SKM-1 (cell line): ENCODE measurements around the gene RIN2.
A peak's percentile ranks its signal among the peaks of the same experiment; 100 is the strongest.
"Not testable (repeated sequence)": the region's sequence is repeated elsewhere in the genome, so short reads cannot be mapped to it uniquely, and the experiment has no call there.

Experiments
- DNase-seq: peaks from one replicate; lab custom pipeline; 2025; ENCODE audit not compliant: unreplicated experiment; lab: John Stamatoyannopoulos, UW

Gene RIN2

DNA sequence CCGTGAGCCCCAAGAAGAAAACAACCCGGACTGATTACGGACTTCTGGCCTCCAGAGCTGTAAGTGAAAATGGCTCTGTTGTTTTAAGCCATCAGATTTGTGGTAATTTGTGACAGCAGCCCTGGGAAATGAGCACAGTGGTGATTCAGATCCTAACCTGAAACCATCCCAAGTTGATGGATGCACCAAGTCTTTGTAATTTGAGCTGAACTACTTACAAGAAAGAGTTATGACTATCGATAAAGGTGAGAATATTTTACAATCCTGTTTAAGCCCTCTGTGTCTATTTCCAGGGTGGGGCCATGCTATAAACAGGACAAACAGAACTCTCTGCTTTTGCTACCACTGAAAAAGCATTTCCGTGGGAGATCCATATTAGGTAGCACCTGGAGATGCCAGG, 19.1 kb upstream of the RIN2 start:
- no peak for DNase-seq

DNA sequence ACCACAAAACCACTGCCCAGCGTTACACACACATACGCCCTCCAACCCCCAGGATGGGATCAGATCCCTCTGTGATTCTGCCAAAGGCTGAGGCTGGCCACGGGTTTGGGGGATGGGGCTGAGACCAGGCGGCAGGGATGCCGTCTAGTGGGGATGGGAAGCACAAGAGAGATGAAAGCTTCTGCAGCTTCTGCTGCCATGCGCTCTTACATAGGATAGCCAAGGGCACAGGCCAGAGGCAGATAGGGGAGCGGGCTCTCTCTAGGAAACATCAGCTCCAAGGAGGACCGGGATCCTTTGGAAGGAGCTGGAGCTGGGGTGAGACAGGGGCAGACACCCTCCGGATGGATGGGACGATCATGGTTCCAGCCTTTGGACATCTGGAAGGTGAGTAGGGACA, 18.7 kb upstream of the RIN2 start:
- DNase-seq, result no peak

DNA sequence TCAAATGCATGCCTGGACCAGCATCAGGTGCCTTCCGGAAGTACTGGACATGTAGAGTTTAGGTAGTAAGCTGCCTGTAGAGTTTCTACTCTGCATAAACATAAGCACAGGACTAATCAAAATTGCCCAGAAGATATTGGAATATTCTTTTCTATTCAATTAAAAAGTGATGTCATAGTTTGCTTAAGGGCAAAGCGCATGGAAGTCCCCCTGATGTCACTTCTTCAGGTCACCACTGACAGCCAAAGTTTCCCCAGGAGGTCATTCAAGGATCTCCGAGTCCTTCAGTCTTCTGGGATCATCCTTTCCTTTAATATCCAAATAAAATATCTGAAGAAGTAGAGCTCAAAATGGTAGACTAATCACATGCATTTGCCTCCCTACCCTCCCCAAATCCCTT, 17.5 kb upstream of the RIN2 start:
- no peak for DNase-seq

DNA sequence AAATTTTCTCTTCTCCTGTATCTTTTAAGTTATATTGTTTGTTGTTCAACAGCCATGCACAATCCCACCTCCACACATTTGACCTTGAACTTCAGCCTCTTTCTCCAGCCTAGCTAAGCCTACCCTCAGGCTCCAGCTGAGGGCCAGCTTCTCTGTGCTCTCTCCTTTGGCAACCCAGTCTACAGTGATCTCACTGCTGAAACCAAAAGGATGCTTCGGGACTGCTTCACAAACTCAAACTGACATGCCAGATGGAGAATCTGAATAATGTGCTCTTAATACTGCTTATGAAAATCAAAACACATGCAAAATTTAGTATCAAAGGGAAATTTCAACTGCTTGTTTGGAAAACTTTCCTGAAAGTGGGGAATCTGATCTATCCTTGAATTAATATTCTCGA, 16.1 kb upstream of the RIN2 start:
- DNase-seq, result no peak

DNA sequence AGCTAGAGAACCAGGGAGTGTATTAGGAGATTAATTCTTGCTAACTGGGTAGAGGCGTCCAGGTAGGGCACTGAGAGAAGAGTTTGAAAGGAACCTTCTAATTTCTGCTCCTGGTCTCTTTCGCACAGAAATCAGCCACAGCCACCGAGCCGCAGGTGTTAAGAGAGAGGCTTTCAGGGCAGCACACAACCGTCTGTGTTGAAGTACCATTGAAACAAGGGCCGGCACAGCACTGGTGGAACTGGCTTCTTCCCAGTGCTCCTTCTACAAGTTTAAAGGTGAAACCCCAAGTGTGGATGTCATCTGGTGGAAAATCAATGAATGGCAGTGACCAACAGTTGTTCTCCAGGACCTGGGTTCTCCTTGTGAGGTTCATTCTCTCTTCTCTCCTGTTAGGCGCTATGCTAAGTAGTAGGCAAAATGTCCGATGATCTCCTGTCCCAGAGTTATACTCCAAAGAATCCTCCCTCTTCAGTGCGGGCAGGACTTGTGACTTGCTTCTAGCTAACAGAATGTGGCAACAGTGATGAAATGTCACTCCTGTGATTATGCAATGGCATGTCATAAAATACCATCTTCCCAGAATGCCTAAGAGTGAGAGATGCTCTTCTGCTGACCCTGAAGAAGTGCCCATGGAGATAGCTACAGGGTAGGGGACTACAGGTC, 15.0 kb upstream of the RIN2 start:
- no peak for DNase-seq

DNA sequence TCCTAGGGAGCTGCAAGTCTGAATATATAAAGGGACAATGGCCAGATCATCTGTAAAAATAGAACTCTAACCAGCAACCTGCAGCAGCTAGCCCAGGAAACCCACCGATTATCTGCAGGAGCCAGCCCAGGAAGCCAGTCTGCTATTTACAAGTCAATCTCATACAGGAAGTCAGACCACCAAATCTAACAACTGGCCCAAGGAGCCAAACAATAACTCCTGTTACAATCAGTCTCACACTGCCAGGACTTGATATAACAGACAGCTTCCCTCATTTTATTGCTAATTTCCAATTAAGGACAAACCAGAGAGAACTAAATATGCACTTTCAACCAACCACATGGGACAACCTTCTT, 14.4 kb upstream of the RIN2 start:
- no peak for DNase-seq

DNA sequence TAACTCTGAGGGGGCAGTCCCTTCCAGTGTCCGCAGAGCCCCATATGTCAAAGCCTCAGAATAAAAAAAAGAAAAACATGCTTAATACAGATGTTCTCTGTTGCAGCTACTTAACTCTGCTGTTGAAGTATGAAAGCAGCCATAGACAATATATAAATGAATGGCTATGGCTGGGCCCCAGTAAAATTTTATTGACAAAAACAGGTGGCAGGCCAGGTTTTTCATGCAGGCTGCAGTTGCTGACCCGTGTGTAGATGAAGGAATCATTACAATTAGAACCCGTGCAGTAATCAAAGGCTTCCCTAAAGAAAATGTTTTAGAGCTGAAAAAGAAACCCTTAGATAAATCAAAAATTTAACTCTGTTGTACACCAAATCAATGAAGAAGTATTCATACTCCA, 13.0 kb upstream of the RIN2 start:
- DNase-seq, result no peak

DNA sequence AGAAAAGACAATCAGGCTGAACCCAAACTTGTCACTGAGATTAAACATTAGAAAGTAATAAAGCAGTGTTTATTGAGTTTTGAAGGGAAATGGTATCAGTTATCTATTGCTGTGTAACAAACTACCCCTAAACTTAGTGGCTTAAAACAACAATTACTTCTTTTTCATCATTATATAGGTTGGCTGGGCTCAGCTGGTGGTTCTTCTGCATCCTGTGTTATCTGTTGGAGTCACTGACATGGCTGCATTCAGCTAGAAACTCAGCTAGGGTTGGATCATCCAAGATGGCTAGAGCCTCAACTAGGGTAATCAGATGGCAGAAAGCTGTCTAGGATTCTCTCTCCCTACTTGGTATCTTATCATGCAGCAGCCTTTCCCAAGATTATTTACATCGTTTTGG, 12.5 kb upstream of the RIN2 start:
- no peak for DNase-seq

DNA sequence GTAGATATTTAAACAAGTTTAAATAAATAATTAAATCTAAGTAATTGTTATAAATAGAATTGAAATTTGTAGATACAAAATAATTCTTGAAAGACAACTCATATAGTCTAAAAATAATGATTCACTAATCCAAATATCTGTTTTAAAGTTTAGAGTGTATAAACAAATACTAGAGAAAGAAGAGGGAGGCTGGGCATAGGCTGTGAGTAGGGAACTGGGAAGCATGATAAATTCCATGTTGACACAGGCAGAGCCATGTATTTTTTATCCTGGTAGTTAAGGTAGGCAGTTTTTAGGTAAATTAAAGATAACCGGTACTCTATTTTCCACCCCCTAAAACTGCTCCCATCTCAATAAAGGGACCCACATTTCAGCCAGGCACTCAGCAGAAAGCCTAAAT, 11.7 kb upstream of the RIN2 start:
- DNase-seq, result no peak

DNA sequence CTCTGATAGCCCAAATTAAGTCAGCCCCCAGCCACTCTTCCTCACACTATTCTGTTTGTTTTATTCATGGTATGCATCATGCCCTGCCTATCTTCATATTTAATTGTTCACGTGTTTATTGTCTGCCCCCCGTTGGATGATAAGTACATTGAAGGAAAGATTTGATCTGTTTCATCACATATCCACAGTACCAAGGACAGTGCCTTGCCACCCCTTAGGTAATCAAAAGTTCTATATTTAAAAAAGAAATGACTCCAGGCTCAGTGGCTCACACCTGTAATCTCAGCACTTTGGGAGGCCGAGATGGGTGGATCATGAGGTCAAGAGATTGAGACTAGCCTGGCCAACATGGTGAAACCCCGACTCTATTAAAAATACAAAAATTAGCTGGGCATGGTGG, 10.2 kb upstream of the RIN2 start:
- DNase-seq, result no peak

DNA sequence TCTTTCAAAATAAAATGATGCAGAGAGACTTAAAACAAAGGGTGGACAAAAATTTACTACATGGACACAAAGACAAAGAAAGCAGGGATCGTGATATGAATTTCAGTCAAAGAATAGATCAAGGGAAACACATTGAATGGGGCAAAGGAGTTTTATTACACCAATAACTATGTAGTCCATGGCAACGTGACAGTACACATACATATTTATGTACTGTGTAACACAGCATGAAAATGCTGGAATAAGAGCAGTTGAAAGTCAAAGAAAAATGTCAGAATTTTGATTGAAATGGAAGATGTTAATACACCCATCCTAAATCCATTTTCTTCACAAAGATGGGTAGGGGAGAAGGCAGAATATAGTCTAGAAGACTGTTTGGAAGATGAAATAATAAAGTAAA, 9.4 kb upstream of the RIN2 start:
- no peak for DNase-seq

DNA sequence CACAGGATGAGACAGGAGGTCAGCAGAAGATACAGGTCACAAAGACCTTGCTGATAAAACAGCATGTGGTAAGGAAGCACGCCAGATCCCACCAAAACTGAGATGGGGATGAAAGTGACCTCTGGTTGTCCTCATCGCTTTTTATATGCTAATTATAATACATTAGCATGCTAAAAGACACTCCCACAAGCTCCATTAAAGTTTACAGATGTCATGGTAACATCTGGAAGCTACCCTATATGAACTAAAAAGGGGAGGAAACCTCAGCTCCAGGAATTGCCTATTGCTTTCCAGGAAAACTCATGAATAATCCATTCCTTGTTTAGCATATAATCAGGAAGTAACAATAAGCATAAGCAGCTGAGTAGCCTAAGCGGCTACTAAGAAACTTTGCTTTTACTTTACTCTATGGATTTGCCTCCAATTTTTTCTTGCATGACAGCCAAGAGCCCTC, 8.4 kb upstream of the RIN2 start:
- DNase-seq, result no peak

DNA sequence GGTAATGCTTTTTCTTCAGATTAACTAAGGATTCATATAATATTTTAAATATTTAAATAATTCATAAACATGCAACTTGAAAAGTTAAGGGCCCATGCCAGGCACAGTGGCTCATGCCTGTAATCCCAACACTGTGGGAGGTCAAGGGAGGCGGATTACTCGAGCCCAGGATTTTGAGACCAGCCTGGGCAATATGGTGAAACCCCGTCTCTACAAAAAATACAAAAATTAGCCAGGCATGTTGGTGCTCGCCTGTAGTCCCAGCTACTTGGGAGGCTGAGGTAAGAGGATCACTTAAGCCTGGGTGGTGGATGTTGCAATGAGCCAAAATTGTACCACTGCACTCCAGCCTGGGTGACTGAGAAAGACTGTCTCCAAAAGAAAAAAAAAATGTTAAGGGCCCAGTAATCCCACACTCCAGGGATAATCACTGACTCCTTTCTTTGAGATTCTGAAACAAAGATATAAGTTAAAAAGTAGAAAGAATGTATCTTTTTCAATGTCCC, 7.9 kb upstream of the RIN2 start:
- DNase-seq, result no peak

DNA sequence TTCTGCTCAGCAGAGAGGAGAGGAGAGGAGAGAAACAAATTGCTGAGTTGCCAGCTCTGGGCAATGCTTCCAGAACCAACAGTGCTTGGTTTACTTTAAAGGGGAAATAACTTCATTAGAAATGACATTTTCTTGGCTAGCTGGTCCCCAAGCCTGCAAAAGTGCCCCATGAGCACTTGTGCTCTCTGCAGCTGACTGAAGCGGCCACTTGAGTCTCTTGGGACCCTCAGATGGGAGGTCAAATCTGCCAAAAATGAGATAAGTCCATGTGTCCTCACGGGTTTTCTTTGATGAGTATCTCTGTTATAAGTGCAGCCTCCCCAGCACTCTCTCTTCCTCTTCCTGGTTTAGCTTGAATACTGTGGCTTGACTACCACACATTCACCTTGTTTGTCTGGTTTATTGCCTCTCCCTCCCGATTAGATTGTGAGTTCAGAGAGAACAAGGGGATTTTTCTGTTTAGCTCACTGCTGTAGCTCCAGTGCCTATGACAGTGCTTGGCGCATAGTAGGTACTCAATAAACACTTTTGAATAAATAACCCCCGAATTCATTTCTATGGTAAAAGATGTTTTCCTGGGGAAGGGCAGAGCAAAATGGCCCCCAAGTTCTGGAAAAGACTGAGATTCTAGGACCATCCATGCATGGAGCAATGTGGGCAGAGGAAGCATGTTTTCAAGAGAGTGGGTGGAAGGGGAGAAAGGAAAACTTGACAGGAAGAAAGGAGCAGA, 7.0 kb upstream of the RIN2 start:
- peak; percentile 47 for DNase-seq

DNA sequence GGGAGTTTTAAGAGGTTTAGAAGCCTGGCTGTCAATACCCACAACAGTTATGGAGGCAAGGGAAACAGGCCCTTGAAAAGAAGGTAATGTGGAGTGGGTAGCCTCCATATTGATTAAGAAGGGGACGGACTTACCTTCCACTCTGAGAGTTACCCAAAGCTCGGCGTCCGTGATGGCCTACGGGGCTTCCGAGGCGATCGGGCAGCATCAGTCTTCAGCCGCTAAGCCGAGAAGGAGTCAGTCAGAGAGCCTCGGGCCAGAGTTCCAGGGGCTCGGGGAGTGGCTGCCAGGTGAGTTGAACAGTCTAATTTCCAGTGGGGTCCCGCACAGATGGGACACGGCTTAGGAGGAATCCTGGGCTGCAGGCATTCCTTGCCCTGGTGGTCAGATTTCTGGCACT, 3.9 kb upstream of the RIN2 start:
- DNase-seq, result not testable (repeated sequence)

DNA sequence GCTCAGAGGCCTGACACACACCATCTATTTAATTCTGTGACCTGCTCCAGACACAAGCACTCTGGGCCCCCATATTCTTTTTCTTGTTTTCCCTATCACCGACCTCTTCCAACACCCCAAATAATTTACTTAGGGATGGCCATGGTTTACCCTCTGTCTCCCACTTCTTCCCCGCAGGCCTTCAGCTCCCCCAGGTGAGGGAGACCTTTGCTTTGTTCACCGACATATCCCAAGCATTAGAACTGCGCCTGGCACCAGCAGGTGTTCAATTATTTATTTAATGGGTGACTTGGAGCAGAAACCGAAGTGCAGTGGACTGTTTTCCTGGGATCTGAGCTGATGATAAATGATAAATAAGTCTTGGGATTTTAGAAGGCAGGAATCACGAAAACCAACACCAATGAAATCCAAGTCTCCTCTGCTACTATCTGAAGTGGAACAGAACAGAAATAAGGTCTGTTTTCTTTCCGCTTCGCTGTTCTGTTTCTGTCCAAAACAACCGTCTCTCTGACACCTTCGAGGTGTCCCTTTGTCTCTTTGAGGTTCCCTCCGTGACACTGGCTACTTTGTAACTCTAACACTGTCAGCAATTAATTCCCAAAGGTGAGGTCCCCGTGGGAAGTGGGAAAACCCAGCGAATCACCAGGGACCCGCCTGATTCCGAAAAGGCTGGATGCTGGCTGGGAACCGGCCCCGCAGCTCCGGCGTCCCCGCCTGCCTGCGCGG, 1.1 kb upstream of the RIN2 start:
- DNase-seq, result no peak

DNA sequence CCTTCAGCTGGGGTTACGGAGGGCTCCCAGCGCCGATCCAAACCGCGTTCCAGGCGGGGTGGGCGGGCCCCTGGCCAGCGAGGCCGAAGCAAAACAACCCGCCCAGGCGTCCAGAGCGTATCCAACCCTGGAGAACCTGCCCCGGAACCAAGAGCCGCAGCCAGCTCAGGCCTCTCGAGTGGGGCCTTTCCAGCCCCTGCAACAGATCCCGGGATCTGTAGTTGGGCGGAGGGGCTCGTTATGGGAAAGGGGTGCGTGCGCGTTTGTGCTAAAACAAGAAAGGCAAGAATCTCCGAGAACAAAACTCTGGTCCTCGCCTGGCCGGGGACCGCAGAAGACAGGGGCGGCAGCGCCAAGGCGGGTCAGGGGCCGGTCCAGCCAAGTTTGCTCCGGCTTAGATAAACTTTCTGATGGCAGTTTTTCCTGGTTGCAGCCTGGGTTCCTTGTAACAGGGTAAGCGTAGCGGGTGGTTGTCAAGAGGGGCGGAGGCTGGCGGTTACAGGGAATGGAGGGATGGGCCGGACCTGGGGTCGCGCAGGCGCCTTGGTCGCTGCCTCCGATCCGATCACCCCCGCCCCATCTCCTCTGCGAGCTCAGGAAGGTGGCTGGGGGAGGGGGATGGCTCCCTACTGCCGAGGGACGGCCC, 448 bp upstream of the RIN2 start:
- DNase-seq, result no peak

DNA sequence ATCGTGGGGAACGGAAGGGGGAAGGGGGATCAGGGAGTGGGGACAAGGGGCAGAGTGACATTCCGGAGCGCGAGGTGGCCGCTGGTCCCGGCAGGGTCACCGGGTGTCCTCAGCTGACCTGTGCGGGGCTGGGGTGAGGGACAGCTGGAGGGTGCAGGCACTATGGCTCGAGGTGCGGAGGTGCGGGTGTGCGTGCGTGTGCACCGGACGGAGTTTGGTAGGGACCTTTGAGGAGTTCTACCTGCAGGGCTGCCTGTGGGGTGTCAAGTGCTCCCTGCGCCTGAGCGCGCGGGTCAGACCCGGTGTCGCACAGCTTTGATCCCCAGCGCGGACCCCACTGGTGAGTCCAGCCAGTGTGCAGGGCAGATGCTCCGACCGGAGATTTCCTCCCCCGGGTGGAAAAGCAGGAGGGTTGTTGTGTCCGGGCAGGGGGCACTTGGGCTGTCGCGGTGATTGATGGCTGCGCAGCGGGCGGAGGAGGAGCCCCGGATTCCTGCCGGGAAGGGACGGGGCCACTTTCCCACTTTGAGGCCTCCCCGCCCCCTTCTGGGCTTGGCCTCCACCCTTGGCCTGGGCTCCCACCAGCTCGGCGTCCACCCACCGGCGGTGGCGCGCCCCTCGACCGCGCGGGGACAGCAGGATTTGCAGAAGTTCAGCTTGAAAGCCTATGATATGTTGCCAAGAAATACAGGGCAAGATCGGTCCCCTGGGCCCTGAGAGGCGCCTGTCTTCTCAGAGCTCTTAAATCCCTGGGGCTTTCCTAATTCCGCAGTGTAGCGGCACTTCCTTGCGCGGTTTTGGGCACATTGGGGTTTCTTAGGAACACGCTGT, 658 bp downstream of the RIN2 start:
- DNase-seq, result no peak

DNA sequence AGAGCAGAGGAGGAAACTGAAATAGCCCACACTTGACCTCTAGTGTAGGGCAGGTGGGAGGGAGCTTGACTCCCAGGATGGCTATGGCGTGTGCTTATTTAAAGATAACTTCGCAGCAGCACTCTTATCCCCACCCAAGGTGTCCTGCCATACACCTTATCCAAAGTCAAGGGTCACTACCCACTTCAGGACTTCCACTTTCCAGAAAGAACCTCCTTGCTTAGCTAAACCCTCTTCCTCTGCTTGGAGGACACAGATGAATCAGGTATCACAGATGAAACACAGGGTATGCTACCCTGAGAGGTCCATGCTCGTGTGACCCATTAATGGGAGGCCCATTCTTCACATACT, 2.3 kb downstream of the RIN2 start:
- no peak for DNase-seq

DNA sequence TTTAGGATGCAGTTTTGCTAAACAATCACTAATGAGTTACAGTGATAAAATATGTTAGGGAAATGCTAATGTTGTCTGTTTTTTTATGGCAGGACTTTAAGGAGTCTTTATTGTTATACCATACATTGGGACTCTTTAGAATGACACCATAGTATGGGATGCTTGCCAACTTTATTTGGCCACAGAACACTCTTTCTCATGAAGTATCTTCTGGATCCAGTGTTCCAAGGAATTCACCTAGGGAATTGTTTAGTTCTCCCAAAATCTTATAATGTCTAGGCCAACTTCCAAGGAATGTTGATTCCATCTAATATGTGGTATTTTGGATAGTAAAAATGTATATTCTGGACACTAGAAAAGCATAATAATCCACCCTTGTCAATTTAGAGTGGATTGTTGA, 3.3 kb downstream of the RIN2 start:
- no peak for DNase-seq

DNA sequence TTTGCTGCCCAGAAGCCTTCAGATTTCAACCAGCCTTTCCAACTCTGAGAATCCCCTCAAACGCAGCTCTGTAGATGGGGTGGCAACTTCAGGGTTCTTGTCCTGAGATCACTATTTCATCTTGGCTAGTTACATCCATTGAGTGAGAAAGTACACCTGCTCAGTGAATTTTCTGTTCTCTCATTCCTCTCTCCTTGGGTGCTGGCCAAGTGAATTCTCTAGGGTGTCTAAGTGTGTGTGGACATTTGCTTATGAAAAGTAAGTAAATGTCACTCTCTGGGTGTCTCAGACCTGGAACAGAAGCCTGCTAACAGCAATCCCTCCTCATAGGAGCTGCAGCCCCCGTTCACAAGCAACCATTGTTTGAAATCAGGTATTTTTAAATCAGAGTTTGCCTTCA, 3.8 kb downstream of the RIN2 start:
- DNase-seq, result no peak
